ENCODE data around the gene PCMT1.
"Not testable (repeated sequence)": the region's sequence is repeated elsewhere in the genome, so short reads cannot be mapped to it uniquely, and the experiment has no call there.

The PCMT1 gene

DNA sequence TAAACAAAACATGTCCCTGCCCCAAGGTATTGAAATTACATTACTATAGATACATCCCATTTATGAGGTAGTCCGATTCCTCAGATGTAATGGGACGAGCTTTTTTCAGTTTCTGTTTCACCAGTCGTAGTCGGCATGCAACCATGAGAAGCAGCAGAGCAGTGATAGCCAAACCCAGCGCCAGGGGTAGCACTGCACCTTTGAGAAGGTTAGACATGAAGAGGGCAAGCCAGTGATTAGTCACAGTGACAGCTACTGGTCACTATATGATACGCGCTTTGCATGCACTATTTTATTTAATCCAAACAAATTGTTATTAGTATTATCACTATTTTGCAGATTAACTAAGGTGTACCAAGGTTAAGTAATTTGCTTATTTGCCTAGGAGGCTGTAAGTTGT, 71.0 kb downstream of the PCMT1 start:
- no peak for DNase-seq (ENCODE audit: low read depth)

- DNase-seq (ENCODE audit: low read depth), result no peak
Observed at GRCh38 chr6:149821492-149821891, 72.0 kb downstream of the PCMT1 start.

- no peak for DNase-seq (ENCODE audit: low read depth)
Observed at GRCh38 chr6:149823013-149823412, 73.5 kb downstream of the PCMT1 start.

- DNase-seq (ENCODE audit: low read depth), result no peak
Observed at GRCh38 chr6:149825292-149825691, 75.8 kb downstream of the PCMT1 start.

DNA sequence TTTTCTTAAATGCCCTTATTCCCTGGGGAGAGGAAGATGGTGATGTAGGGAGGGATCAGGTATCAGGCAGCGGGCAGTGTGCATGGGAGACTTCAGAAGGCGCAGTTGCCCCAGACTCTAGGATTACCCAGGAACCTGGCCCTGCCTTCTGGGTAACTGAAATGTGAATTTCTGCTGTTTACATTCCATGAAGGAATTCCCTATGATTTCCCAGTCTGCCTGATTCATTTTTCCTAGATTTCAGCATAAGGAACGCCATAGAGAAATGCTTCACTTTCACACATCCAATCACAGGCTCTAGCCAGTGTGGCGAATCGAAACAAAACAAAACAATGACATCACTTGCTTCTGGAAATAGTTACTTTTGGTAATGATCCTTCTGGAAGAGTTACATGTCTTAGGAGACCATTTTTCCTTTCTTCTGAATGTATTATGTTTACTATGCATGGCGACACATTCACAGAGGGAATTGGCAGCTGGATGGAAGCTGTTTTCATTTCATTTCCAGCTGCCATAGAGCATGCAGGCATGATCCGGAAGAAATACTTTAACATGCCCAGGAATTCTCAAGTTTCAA, 81.3 kb downstream of the PCMT1 start:
- no peak for DNase-seq (ENCODE audit: low read depth)

GRCh38 chr6:149831308-149831820, 81.8 kb downstream of the PCMT1 start:
- no peak for DNase-seq (ENCODE audit: low read depth)

GRCh38 chr6:149833651-149834050, 84.1 kb downstream of the PCMT1 start:
- no peak for DNase-seq (ENCODE audit: low read depth)

DNA sequence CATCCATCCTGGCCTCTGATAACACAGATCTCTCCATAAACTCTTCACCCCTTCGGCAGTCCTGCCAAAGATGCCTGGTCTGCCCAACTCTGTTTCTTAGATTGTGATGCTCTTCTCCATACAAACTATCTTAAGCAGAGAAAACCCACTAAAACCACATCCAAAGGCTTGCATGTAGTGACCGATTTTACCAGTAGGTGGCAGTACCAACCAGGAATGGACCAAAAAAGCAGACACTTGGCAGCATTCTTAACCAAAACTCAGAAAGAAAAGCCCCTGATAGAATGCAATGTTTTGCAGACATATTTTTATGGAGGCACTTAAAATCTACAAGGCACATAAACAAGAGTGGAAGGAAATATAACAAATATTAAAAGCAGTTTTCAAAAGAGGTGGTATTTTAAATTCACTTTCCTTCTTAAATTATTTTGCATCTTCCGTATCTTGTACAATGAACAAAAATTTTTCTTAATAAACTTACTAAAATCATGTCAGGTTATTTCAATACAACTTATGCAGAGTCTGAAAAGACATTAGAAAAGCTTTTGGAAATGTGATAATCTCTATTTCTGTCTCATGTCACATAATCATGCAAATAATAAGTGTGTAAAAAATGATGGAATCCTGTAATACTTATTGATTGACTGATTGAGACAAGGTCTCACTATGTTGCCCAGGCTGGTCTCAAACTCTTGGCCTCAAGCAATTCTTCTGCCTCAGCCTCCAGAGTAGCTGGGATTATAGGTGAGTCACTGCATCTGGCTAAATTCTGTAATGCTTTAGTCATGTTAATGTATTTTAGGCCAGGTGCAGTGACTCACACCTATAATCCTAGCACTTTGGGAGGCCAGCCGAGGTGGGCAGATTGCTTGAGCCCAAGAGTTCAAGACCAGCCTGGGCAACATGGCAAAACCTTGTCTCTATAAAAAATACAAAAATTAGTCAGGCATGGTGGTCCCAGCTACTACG, 85.3 kb downstream of the PCMT1 start:
- DNase-seq (ENCODE audit: low read depth), result peak; percentile 60

GRCh38 chr6:149840345-149841075, 91.0 kb downstream of the PCMT1 start:
- peak; percentile 30 for DNase-seq (ENCODE audit: low read depth)

GRCh38 chr6:149842331-149842730, 92.8 kb downstream of the PCMT1 start:
- no peak for DNase-seq (ENCODE audit: low read depth)

DNA sequence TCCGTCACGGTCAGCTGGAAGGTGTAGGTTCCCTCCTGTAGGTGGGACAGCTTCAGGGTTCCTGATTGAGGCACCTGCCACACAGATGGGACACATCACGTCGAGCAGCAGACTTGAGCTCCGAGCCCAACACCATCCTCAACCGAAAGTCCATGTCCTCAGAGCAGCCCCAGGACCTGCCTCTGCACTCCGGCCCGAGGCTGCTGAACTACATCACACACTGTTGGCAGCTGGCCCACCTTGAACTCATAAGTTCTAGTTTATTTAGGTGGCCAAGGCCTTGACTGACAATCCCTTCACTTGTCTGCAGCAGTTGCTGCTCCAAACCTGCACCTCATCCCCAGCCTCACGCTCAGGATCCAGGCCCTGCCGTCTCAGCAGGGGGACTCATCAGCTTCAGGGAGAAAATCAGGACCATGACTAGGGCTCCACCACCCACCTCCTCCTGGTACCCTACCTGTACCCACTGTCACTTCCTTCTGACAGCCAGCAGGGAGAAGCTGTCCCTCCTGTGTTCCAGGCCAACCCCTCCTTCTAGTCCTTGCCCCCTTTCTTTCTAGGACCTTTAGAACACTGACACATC, 93.6 kb downstream of the PCMT1 start:
- DNase-seq (ENCODE audit: low read depth), result no peak

GRCh38 chr6:149844036-149844435, 94.5 kb downstream of the PCMT1 start:
- not testable (repeated sequence) for DNase-seq (ENCODE audit: low read depth)

DNA sequence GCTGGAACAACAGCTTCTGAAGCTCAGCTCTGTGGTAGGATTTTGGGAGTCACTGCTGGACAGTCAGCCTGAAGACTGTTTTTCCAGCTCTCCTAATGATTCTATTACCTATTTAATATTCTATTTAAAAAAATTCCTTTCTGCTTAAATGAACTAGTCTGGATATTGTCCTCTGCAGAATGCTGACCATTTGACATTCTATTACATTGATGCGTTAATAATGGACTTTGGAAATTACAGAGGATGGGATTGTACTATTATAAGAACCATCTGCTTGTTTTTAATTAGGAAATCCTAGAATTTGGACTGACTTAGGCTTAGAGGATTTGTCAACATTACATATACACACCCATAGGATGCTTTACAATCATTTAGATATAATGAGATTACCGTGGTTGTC, 94.9 kb downstream of the PCMT1 start:
- no peak for DNase-seq (ENCODE audit: low read depth)

DNA sequence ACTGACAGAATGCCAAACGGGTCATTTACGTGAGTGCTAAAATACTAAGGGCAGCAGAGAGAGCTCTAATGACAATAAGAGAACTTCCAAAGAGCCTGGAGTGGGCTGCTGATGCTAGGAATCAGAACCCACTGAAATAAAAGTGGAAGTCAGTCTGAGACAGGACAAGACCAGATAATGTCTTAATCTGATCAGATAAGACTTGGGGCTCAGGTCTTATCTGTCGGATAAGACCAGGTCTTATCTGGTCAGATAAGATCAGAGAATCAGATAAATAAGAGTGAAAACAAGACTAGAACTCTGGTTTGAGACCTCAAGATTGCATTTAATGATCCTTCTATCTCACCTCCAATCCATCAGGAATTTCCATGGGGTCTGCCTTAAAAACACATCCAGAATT, 96.0 kb downstream of the PCMT1 start:
- DNase-seq (ENCODE audit: low read depth), result no peak

DNA sequence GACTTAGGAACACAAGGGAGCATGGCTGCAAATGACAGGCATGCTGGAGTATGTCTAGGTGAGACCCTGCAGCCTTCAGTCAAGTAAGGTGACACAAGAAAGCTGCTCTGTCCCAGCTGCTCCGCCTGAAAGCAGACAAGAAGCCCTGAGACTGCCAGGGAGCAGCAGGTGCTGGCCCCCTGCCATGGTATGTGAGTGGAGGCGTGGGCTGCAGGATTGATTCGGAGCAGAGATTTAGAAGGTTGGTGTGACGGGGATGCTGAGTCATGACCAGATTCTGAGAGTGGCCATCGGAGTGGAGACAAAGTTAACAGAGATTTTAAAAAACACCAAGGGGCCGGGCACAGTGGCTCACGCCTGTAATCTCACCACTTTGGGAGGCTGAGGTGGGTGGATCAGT, 96.8 kb downstream of the PCMT1 start:
- DNase-seq (ENCODE audit: low read depth), result no peak

DNA sequence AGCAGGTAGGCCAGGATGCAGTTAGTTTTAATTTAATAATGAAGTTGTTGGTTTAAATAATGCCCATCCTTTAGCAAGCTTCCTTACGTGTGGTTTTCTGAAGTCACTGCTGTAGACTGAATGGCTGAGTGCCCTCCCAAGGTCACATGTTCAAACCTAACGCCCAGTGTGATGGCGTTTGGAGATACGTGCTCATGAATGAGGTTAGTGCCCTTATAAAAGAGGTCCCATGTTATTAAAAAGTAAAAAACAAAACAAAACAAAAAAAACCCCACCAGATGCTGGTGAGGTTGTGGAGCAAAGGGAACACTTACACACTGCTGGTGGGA, 98.4 kb downstream of the PCMT1 start:
- DNase-seq (ENCODE audit: low read depth), result no peak

DNA sequence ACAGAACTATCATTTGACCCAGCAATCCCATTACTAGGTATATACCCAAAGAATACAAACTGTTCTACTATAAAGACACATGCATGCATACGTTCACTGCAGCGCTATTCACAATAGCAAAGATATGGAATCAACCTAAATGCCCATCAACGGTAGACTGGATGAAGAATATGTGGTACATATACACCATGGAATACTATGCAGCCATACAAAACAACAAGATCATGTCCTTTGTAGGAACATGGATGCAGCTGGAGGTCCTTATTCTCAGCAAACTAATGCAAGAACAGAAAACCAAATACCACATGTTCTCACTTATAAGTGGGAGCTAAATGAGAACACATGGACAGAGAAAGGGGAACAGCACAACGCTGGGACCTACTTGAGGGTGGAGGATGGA, 98.8 kb downstream of the PCMT1 start:
- not testable (repeated sequence) for DNase-seq (ENCODE audit: low read depth)

GRCh38 chr6:149851461-149852110, 102.0 kb downstream of the PCMT1 start:
- no peak for DNase-seq (ENCODE audit: low read depth)

DNA sequence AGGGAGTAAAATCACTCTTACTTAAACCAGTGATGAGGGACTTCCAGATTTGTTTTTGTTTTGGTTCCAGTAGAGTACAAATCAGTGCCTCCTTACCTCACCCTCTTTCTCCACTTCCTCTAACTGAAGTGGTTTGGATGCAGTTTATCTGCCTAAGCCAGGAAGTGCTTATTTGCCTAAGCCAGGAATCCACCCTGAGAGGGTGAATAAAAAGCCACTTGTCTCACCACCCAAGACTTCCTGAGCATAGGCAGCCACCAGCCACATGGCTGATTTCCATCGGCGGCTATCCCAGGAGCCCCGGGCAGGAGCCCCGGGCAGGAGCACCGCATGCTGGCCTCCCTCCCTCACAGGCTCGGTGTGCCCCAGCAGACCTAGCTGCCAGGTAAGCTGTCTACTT, 102.6 kb downstream of the PCMT1 start:
- no peak for DNase-seq (ENCODE audit: low read depth)

GRCh38 chr6:149852881-149853280, 103.3 kb downstream of the PCMT1 start:
- DNase-seq (ENCODE audit: low read depth), result no peak

GRCh38 chr6:149854017-149854416, 104.5 kb downstream of the PCMT1 start:
- not testable (repeated sequence) for DNase-seq (ENCODE audit: low read depth)

GRCh38 chr6:149854532-149854931, 105.0 kb downstream of the PCMT1 start:
- DNase-seq (ENCODE audit: low read depth), result no peak

Measured in activated T-cell treated with anti-CD3 and anti-CD28 coated beads for 48 hours (primary cell).